GM12878 (cell line): ENCODE measurements around the gene BNC2. TPM values are rescaled to one million over a fixed set of nuclear protein-coding genes. Genes with fewer than 3 reads are reported as not detected.

ENCODE experiments used
- ATAC-seq: fragments of 200-7000 bp; cut with Tn5 transposase; 3 replicates; pipeline ENCODE4 v1.9.1; 2020; ENCODE audit warnings: mild to moderate bottlenecking, moderate library complexity
- BruUV-seq: library from RNA; stranded (reverse); fragments of 400-500 nt; replicated peaks from 2 replicates; lab custom pipeline; 2021; lab: Mats Ljungman, UMichigan
- CTCF ChIA-PET: fragments of 300-600 bp; sonication (Branson Sonifier 250); formaldehyde crosslinking; extraction: SDS; loops from one replicate; lab custom pipeline; 2021; ENCODE audit warnings: inconsistent platforms; lab: Yijun Ruan, JAX
- POLR2A ChIA-PET: fragments of 350-600 bp; formaldehyde crosslinking; extraction: SDS; loops from one replicate; lab custom pipeline; 2021; ENCODE audit warnings: inconsistent platforms; lab: Charles Lee
- RAD21 ChIA-PET: fragments of 300-600 bp; sonication (Branson Sonifier 250); formaldehyde crosslinking; loops from one replicate; lab custom pipeline; 2023; ENCODE audit warnings: antibody characterized with exemption; ENCODE audit not compliant: unreplicated experiment; lab: Charles Lee
- SMC1A ChIA-PET: fragments of 300-600 bp; sonication (Branson Sonifier 250); formaldehyde crosslinking; loops from one replicate; lab custom pipeline; 2023; ENCODE audit not compliant: unreplicated experiment, uncharacterized antibody; lab: Charles Lee
- DNase-seq: peaks from one replicate; pipeline ENCODE4 v3.0.0-alpha.2; 2011; ENCODE audit warnings: low read depth, low spot score
- FAIRE-seq: peaks from 3 replicates; lab custom pipeline; 2011; peaks lifted over from hg19 to GRCh38; lab: Jason Lieb, UNC
- H2AFZ ChIP-seq: 2 replicates; pipeline ENCODE4 v1.6.0; 2011; ENCODE audit warnings: low read depth, low read length, control low read depth; ENCODE audit not compliant: control insufficient read depth
- H3K27ac ChIP-seq: 2 replicates; pipeline ENCODE4 v1.5.1; 2011; ENCODE audit warnings: control low read depth; ENCODE audit not compliant: control insufficient read depth, insufficient read depth
- H3K27me3 ChIP-seq, 2 experiments: replicated peaks in 1 of 2; 2 replicates each; pipeline versions ENCODE4 v1.6.0 to v1.6.1; 2011; ENCODE audit warnings: low read length in 1 of 2; ENCODE audit not compliant: control insufficient read depth in 2 of 2, insufficient read depth in 2 of 2
- H3K36me3 ChIP-seq, 2 experiments: 2 replicates each; pipeline ENCODE4 v1.5.1; 2011; ENCODE audit warnings: low read length in 1 of 2; ENCODE audit not compliant: control insufficient read depth in 2 of 2, insufficient read depth in 2 of 2
- H3K4me1 ChIP-seq: 2 replicates; pipeline ENCODE4 v1.6.1; 2011; ENCODE audit warnings: mild to moderate bottlenecking, low read length, moderate library complexity, mixed read lengths; ENCODE audit not compliant: control insufficient read depth, insufficient read depth
- H3K4me2 ChIP-seq: 2 replicates; pipeline ENCODE4 v1.6.0; 2011; ENCODE audit warnings: control low read depth; ENCODE audit not compliant: control insufficient read depth, insufficient read depth
- H3K4me3 ChIP-seq: fragments of 200-600 bp; sonication (generic); 2 replicates; pipeline ENCODE4 v1.5.1; 2016
- H3K79me2 ChIP-seq: 2 replicates; pipeline ENCODE4 v1.6.0; 2011; ENCODE audit warnings: low read length; ENCODE audit not compliant: control insufficient read depth, insufficient read depth
- H3K9ac ChIP-seq: 2 replicates; pipeline ENCODE4 v1.8.0; 2011; ENCODE audit warnings: low read length, control low read depth, mixed read lengths; ENCODE audit not compliant: control insufficient read depth, insufficient read depth
- H3K9me3 ChIP-seq: replicated peaks from 3 replicates; pipeline ENCODE4 v1.5.1; 2011; ENCODE audit warnings: mild to moderate bottlenecking, low read length; ENCODE audit not compliant: control insufficient read depth, insufficient read depth
- H4K20me1 ChIP-seq: 2 replicates; pipeline ENCODE4 v1.6.0; 2011; ENCODE audit not compliant: control insufficient read depth, insufficient read depth
- BCL11A ChIP-seq: IDR thresholded peaks from 2 replicates; pipeline ENCODE4 v1.6.1; 2011; ENCODE audit warnings: low read depth, low read length
- CEBPB ChIP-seq, 2 experiments: fragments of 150-350 bp in 1 of 2; IDR thresholded peaks; 2 replicates each; pipeline ENCODE4 v1.6.1; 2012 to 2014; ENCODE audit warnings: low read depth in 2 of 2, low read length in 2 of 2, borderline replicate concordance in 1 of 2, inconsistent platforms in 1 of 2
- HDAC6 ChIP-seq: fragments of 200-600 bp; sonication (generic); IDR thresholded peaks from one replicate; pipeline ENCODE4 v1.8.0; 2017; ENCODE audit warnings: antibody characterized with exemption; ENCODE audit not compliant: unreplicated experiment
- MEF2A ChIP-seq: IDR thresholded peaks from 2 replicates; pipeline ENCODE4 v1.6.1; 2011; ENCODE audit warnings: low read depth, mild to moderate bottlenecking, low read length, moderate library complexity; ENCODE audit not compliant: insufficient read depth
- MYC ChIP-seq: IDR thresholded peaks from 2 replicates; pipeline ENCODE4 v1.6.1; 2011; ENCODE audit warnings: mild to moderate bottlenecking, low read length, moderate library complexity, inconsistent platforms; ENCODE audit not compliant: insufficient read depth, insufficient replicate concordance, insufficient read length, severe bottlenecking
- RAD51 ChIP-seq: fragments of 450-650 bp; IDR thresholded peaks from 2 replicates; pipeline ENCODE4 v1.6.1; 2016; ENCODE audit warnings: moderate library complexity, mild to moderate bottlenecking, inconsistent platforms
- RBBP5 ChIP-seq: fragments of 200-600 bp; sonication (generic); conservative IDR thresholded peaks from 2 replicates; pipeline ENCODE4 v1.6.1; 2016
- SPI1 ChIP-seq: IDR thresholded peaks from 2 replicates; pipeline ENCODE4 v1.6.1; 2011; ENCODE audit warnings: low read depth, mild to moderate bottlenecking, low read length, moderate library complexity, borderline replicate concordance; ENCODE audit not compliant: insufficient read depth
- SRF ChIP-seq, 2 experiments: IDR thresholded peaks; 2 replicates each; pipeline ENCODE4 v1.6.1; 2011; ENCODE audit warnings: low read depth in 2 of 2, low read length in 2 of 2, mild to moderate bottlenecking in 1 of 2, moderate library complexity in 1 of 2
- WGBS: methylation state at CpG from one replicate; pipeline ENCODE4 v1.1.6; 2016; ENCODE audit warnings: low lambda C conversion rate; ENCODE audit not compliant: insufficient replicate concordance, insufficient coverage; ENCODE audit errors: missing lambda C conversion rate; 5-methylcytosine and 5-hydroxymethylcytosine counted together
- in situ Hi-C: fragments of 300-500 bp; cut with MboI; formaldehyde crosslinking; loops from 9 replicates; pipeline ENCODE4 v1.14.3; 2018; ENCODE audit warnings: mixed read lengths
- intact Hi-C: fragments of 100-400 bp; cut with micrococcal nuclease; formaldehyde crosslinking; loops from one replicate; pipeline ENCODE4 v1.14.2; 2022; ENCODE audit not compliant: unreplicated experiment
- polyA plus RNA-seq, 11 experiments: library from polyadenylated mRNA; depleted of rRNA in 4 of 11; unstranded in 6 of 11; stranded (reverse) in 5 of 11; fragments of >200 nt; fragmentation: Nextera tagmentation in 4 of 11; fragmentation: Illumina TruSeq in 1 of 11; extraction: Ambion mirVana in 4 of 11; extraction: Trizol in 1 of 11; gene quantifications; 1 replicate in 1 of 11; 2 replicates in 10 of 11; pipeline versions ENCODE4 v1.2.1 to v1.2.3, GENCODE V29; 2011 to 2016; ENCODE audit warnings: inconsistent platforms in 2 of 11, missing spikeins in 2 of 11, low read depth in 1 of 11
- total RNA-seq, 4 experiments: library from RNA; depleted of rRNA in 3 of 4; stranded (reverse); fragments of >200 nt in 3 of 4; fragmentation: Illumina TruSeq in 1 of 4; extraction: Trizol in 1 of 4; gene quantifications; 2 replicates each; pipeline versions ENCODE4 v1.2.1 to v1.2.3, GENCODE V29; 2013 to 2021
- TF ChIP-seq, protein P1 (sequence below): IDR thresholded peaks from 2 replicates; pipeline ENCODE4 v1.6.1; 2012; ENCODE audit warnings: mild to moderate bottlenecking, low read depth, low read length
- TF ChIP-seq, protein P2 (sequence below): fragments of 450-650 bp; IDR thresholded peaks from 2 replicates; pipeline ENCODE4 v1.6.1; 2016; ENCODE audit warnings: mild to moderate bottlenecking
- TF ChIP-seq, protein P3 (sequence below): fragments of 450-650 bp; IDR thresholded peaks from 2 replicates; pipeline ENCODE4 v1.6.1; 2017; ENCODE audit warnings: mild to moderate bottlenecking, moderate library complexity

Gene BNC2
- total and polyA plus RNA-seq, 10 of the 15 experiments (the other 5 are each of a cell fraction or from before 2014, with no cell fraction given): 0.05 to 14.5 (median 0.26) TPM

DNA sequence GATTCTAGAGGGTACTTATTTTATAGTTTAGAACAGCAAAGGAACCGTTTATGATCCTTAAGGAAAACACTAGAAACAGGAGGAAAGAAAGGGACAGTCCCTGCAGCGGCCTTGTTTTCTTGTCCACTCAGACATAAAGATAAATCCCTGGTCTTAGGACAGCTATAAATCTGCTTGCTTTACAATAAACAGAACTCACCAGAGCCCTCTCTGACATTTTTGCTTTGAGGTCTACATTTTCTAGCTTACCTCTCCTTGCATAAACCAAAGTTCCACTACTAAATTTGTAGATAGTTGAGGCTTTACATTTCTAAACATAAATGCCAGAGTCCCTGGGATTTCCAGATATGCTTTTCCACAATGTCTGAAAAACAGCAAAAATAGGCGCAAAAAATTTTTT lies 422.5 kb downstream of the BNC2 start:
- no peak for FAIRE-seq
- intact Hi-C loops: no loop called here
- RAD21 ChIA-PET: interaction anchor here (1.0 to 1.4 kb wide), 3 partner anchors 11 to 30 kb away, joined by 3 to 5 read pairs (median 4); no protein-coding TSS in a partner anchor
- Histone ChIP-seq H2AFZ (no peak overlapping the region), H3K27me3 (no peaks in the 10 kb centered on the region), H3K9ac (no peak overlapping the region), H3K36me3 (no peaks in the 10 kb centered on the region), H3K4me2 (no peak overlapping the region), H3K4me3 (no peak overlapping the region), H3K27ac (no peak overlapping the region), H3K9me3 (no peaks in the 10 kb centered on the region), H3K79me2 (no peaks in the 10 kb centered on the region), H3K4me1 (no peaks in the 10 kb centered on the region), H4K20me1 (no peaks in the 10 kb centered on the region)
- in situ Hi-C loops: no loop called here
- ATAC-seq: no peak
- CTCF ChIA-PET: interaction anchor here (0.6 kb wide), 1 partner anchor 29 kb away, joined by 3 read pairs; no protein-coding TSS in a partner anchor
- SMC1A ChIA-PET: interaction anchor here (1.1 to 2.1 kb wide), 3 partner anchors 28 to 74 kb away, joined by 3 to 6 read pairs (median 5); no protein-coding TSS in a partner anchor
- 33% methylated on average over 3 of the region's 3 CpGs for WGBS
- BruUV-seq: no TSS peak
- no peak for DNase-seq
- POLR2A ChIA-PET: interaction anchor here (0.5 kb wide), 1 partner anchor 249 kb away, joined by 4 read pairs; no protein-coding TSS in a partner anchor
- no peak for TF ChIP-seq SRF (IDR thresholded peaks at IDR 0.05; ENCODE audit: low read depth in 2 of 2, low read length in 2 of 2)
- TF ChIP-seq CEBPB (IDR thresholded peaks at IDR 0.05; ENCODE audit: borderline replicate concordance in 1 of 2, low read depth in 2 of 2, low read length in 2 of 2): no peak
- TF ChIP-seq MEF2A: no peak
- no peak for TF ChIP-seq RBBP5
- TF ChIP-seq MYC: no peak
- TF ChIP-seq, protein P1, sequence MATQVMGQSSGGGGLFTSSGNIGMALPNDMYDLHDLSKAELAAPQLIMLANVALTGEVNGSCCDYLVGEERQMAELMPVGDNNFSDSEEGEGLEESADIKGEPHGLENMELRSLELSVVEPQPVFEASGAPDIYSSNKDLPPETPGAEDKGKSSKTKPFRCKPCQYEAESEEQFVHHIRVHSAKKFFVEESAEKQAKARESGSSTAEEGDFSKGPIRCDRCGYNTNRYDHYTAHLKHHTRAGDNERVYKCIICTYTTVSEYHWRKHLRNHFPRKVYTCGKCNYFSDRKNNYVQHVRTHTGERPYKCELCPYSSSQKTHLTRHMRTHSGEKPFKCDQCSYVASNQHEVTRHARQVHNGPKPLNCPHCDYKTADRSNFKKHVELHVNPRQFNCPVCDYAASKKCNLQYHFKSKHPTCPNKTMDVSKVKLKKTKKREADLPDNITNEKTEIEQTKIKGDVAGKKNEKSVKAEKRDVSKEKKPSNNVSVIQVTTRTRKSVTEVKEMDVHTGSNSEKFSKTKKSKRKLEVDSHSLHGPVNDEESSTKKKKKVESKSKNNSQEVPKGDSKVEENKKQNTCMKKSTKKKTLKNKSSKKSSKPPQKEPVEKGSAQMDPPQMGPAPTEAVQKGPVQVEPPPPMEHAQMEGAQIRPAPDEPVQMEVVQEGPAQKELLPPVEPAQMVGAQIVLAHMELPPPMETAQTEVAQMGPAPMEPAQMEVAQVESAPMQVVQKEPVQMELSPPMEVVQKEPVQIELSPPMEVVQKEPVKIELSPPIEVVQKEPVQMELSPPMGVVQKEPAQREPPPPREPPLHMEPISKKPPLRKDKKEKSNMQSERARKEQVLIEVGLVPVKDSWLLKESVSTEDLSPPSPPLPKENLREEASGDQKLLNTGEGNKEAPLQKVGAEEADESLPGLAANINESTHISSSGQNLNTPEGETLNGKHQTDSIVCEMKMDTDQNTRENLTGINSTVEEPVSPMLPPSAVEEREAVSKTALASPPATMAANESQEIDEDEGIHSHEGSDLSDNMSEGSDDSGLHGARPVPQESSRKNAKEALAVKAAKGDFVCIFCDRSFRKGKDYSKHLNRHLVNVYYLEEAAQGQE: no peak
- no peak for TF ChIP-seq RAD51
- no peak for TF ChIP-seq BCL11A
- TF ChIP-seq SPI1: no peak
- TF ChIP-seq, protein P2, sequence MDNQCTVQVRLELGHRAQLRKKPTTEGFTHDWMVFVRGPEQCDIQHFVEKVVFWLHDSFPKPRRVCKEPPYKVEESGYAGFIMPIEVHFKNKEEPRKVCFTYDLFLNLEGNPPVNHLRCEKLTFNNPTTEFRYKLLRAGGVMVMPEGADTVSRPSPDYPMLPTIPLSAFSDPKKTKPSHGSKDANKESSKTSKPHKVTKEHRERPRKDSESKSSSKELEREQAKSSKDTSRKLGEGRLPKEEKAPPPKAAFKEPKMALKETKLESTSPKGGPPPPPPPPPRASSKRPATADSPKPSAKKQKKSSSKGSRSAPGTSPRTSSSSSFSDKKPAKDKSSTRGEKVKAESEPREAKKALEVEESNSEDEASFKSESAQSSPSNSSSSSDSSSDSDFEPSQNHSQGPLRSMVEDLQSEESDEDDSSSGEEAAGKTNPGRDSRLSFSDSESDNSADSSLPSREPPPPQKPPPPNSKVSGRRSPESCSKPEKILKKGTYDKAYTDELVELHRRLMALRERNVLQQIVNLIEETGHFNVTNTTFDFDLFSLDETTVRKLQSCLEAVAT: no peak
- TF ChIP-seq, protein P3, sequence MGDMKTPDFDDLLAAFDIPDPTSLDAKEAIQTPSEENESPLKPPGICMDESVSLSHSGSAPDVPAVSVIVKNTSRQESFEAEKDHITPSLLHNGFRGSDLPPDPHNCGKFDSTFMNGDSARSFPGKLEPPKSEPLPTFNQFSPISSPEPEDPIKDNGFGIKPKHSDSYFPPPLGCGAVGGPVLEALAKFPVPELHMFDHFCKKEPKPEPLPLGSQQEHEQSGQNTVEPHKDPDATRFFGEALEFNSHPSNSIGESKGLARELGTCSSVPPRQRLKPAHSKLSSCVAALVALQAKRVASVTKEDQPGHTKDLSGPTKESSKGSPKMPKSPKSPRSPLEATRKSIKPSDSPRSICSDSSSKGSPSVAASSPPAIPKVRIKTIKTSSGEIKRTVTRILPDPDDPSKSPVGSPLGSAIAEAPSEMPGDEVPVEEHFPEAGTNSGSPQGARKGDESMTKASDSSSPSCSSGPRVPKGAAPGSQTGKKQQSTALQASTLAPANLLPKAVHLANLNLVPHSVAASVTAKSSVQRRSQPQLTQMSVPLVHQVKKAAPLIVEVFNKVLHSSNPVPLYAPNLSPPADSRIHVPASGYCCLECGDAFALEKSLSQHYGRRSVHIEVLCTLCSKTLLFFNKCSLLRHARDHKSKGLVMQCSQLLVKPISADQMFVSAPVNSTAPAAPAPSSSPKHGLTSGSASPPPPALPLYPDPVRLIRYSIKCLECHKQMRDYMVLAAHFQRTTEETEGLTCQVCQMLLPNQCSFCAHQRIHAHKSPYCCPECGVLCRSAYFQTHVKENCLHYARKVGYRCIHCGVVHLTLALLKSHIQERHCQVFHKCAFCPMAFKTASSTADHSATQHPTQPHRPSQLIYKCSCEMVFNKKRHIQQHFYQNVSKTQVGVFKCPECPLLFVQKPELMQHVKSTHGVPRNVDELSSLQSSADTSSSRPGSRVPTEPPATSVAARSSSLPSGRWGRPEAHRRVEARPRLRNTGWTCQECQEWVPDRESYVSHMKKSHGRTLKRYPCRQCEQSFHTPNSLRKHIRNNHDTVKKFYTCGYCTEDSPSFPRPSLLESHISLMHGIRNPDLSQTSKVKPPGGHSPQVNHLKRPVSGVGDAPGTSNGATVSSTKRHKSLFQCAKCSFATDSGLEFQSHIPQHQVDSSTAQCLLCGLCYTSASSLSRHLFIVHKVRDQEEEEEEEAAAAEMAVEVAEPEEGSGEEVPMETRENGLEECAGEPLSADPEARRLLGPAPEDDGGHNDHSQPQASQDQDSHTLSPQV: no peak
- no peak for TF ChIP-seq HDAC6
